Mucosa of rectum (tissue), 2 donors: Measurements from ENCODE around the gene OTX1.
"Not testable (repeated sequence)": the region's sequence is repeated elsewhere in the genome, so short reads cannot be mapped to it uniquely, and the experiment has no call there.

Experiments
- H3K27ac ChIP-seq, 2 donors: one replicate each; pipeline ENCODE4 v1.7.0; 2013; ENCODE audit warnings: inconsistent platforms in 2 of 2, low read depth in 2 of 2, low read length in 2 of 2
- H3K27me3 ChIP-seq, 2 donors: one replicate each; pipeline ENCODE4 v1.7.0; 2013; ENCODE audit warnings: low read length in 2 of 2; ENCODE audit not compliant: control insufficient read depth in 2 of 2, insufficient read depth in 2 of 2
- H3K36me3 ChIP-seq, 2 donors: one replicate each; pipeline ENCODE4 v1.7.0; 2013; ENCODE audit warnings: low read length in 2 of 2; ENCODE audit not compliant: control insufficient read depth in 2 of 2, insufficient read depth in 2 of 2
- H3K4me1 ChIP-seq, 2 donors: one replicate each; pipeline ENCODE4 v1.7.0; 2013; ENCODE audit warnings: low read length in 2 of 2, mild to moderate bottlenecking in 1 of 2; ENCODE audit not compliant: control insufficient read depth in 2 of 2, insufficient read depth in 2 of 2
- H3K4me3 ChIP-seq, 2 donors: one replicate each; pipeline ENCODE4 v1.7.0; 2013; ENCODE audit warnings: low read length in 2 of 2
- H3K9ac ChIP-seq, 2 donors: one replicate each; pipeline ENCODE4 v1.7.0; 2013; ENCODE audit warnings: low read length in 2 of 2, low read depth in 1 of 2, mild to moderate bottlenecking in 1 of 2
- H3K9me3 ChIP-seq, 2 donors: one replicate each; pipeline ENCODE4 v1.7.0; 2013; ENCODE audit warnings: low read length in 2 of 2; ENCODE audit not compliant: control insufficient read depth in 2 of 2
- donor health status: healthy.
- donor health status: Normal muscosa, but diverticular disease.

The OTX1 gene

DNA sequence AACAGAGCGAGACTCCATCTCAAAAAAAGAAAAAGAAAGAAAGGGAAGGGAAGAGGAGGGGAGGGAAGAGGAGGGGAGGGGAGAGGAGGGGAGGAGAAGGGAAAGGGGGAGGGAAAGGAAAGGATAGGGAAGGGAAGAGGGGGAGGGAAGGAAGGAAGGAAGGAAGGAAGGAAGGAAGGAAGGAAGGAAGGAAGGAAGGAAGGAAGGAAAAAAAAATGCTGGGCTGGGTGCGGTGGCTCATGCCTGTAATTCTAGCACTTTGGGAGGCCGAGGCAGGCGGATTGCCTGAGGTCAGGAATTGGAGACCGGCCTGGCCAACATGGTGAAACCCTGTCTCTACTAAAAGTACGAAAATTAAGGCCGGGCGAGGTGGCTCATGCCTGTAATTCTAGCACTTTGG, 30.9 kb upstream of the OTX1 start:
- H3K9ac ChIP-seq, H3K9me3 ChIP-seq, H3K4me1 ChIP-seq, H3K27me3 ChIP-seq, H3K36me3 ChIP-seq, H3K27ac ChIP-seq, H3K4me3 ChIP-seq: not testable (repeated sequence)

DNA sequence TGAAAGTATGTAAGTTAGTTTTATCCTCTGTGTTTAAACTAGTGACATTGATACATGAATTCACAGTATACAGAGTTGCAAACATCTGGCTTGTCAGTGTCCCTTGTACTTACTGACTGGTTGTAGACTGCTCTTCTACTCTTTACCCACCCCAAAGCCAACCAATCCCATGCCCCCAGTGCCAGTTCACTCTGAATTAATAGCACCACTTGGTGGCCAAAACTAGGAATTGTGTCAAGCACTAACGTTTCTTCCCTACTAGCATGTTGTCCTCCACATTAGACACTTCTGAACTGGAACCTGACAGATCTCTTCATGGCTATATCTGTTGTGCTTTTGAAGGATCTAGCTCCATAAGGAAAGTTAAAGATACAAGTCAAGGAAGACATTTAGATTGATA, 27.2 kb upstream of the OTX1 start:
- no peak overlapping the region for H3K9ac ChIP-seq
- no peaks in the 10 kb centered on the region for H3K4me1 ChIP-seq
- H3K27me3 ChIP-seq: no peaks in the 10 kb centered on the region
- H3K9me3 ChIP-seq: no peaks in the 10 kb centered on the region
- no peak overlapping the region for H3K4me3 ChIP-seq
- H3K27ac ChIP-seq: no peak overlapping the region
- H3K36me3 ChIP-seq: peaks cover 0 to 3% of the 10 kb centered on the region in 2 donors

DNA sequence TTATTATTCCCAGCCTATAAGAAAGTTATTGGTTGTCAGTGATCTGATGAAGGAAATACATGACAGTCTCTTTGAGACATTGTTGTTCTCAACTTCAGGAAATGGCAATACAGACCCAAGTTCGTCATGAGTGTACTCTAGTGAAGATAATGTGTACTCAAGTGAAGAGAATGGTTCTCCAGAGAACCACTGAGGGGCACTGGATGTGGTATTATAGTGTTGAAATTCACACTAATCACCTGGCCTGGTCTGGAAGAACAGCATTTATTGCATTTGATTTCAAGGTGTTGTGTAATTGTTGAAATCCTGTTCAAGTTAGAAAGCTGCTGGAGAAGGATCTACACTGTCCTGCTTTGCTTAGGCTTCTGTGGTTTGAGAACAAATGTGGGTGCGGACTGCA, 23.4 kb upstream of the OTX1 start:
- no peaks in the 10 kb centered on the region for H3K36me3 ChIP-seq
- H3K4me3 ChIP-seq: no peak overlapping the region
- no peak overlapping the region for H3K9ac ChIP-seq

DNA sequence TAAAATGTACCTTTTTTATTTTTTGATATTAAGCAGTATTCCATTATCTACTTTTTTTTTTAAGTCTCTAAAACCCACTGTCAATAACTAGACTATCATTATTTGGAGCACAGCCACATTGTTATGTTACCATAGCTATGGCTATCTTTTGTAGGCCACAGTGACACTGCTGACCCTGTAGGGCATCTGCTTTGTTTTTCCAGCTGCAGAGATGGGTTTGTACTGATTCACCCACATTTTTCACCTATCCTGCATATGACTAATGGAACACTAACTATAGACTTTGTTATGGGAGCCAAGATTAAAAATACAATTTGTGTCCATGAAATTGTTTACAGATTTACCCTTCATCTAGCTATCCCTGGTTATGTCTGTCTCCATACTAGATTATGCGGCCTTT, 21.6 kb upstream of the OTX1 start:
- no peak overlapping the region for H3K27ac ChIP-seq
- H3K4me1 ChIP-seq: no peaks in the 10 kb centered on the region
- H3K9me3 ChIP-seq: no peaks in the 10 kb centered on the region
- no peak overlapping the region for H3K4me3 ChIP-seq
- H3K27me3 ChIP-seq: no peaks in the 10 kb centered on the region
- no peaks in the 10 kb centered on the region for H3K36me3 ChIP-seq
- no peak overlapping the region for H3K9ac ChIP-seq

More for the DNA sequence above, 23.4 kb upstream of the OTX1 start:
- Histone ChIP-seq H3K27ac (no peak overlapping the region), H3K9me3 (no peaks in the 10 kb centered on the region), H3K4me1 (no peaks in the 10 kb centered on the region), H3K27me3 (no peaks in the 10 kb centered on the region)

DNA sequence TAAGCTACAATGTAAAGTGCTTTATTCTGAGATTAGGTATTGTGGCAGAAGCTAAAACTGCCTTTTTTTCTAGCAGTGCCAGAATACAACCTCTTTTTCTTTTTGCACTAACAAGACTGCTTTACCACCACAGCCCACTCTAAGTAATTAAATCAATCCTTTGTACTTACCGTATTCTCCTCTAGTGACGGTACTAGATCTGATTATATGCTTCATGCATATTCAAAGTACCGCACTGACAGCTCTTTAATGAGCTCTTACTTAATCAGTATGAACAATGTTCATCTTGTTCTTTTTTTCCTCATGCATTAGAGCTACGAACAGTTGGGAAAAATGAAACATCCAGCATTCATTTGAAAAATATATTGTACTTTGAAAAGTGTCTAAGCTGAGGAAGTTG, 16.1 kb upstream of the OTX1 start:
- Histone ChIP-seq H3K36me3 (no peaks in the 10 kb centered on the region), H3K4me1 (no peaks in the 10 kb centered on the region), H3K9ac (no peak overlapping the region), H3K4me3 (no peak overlapping the region), H3K27ac (no peak overlapping the region), H3K27me3 (no peaks in the 10 kb centered on the region), H3K9me3 (no peaks in the 10 kb centered on the region)

DNA sequence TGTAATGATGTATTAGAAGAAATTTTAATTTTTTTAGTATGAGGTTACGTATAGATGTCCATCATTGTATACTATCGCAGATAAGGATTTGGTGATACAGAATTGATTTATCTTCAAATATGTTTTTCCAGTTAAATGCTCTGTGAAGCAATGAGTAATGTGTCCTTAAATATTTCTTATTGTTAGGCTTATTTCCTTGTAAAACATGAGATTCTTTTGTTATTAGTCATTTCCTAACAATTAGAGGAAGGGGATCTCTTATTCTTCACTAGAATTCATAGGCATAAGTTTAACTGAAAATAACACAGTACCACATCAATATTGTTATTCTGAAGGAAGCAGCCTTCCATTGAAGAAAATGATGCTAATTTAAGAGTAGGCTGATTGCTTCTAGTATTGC, 15.5 kb upstream of the OTX1 start:
- Histone ChIP-seq H3K9me3 (no peaks in the 10 kb centered on the region), H3K9ac (no peak overlapping the region), H3K27me3 (no peaks in the 10 kb centered on the region), H3K36me3 (no peaks in the 10 kb centered on the region), H3K4me3 (no peak overlapping the region), H3K4me1 (no peaks in the 10 kb centered on the region), H3K27ac (no peak overlapping the region)

DNA sequence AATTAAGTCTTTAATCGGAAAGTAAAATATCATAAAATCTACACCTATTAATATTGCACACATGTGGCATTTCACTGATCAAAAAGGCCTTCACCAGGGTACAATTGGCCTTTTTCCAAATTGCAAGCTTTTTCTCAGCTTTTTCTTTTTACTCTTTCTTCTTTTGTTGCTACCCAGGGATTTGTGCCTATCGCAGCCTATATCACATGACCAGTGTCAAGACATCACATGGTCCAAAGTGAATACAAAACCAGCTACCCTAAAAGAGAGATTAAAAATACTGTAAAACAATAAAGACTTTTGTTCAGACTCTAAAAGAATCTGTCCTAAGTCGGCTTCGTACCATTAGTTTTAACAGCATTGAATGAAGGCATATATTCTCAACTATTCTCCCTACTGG, 15.0 kb upstream of the OTX1 start:
- Histone ChIP-seq H3K4me3 (no peak overlapping the region), H3K4me1 (no peaks in the 10 kb centered on the region), H3K36me3 (no peaks in the 10 kb centered on the region), H3K27ac (no peak overlapping the region), H3K27me3 (no peaks in the 10 kb centered on the region), H3K9ac (no peak overlapping the region), H3K9me3 (no peaks in the 10 kb centered on the region)

DNA sequence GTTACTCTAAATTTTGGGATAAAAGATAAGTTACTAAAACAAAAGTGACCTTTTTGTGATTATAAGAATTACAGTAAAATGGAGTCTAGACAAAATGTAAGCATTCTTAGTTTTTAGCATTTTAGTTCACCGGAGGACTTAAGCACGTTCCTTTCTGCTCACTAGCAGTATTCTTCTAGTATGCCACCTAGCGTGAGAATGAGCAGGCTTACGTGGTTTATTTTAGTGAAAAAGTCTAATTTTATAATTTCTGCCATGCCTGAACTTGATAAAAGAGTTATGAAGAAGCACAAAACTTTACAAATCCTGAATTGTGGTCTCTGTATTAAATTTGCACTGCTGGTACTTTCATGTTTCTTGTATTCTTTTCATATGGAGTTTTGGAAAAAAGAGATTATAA, 12.6 kb upstream of the OTX1 start:
- Histone ChIP-seq H3K27ac (no peak overlapping the region), H3K9me3 (no peaks in the 10 kb centered on the region), H3K27me3 (no peaks in the 10 kb centered on the region), H3K4me3 (no peak overlapping the region), H3K9ac (no peak overlapping the region), H3K4me1 (no peaks in the 10 kb centered on the region), H3K36me3 (no peaks in the 10 kb centered on the region)

DNA sequence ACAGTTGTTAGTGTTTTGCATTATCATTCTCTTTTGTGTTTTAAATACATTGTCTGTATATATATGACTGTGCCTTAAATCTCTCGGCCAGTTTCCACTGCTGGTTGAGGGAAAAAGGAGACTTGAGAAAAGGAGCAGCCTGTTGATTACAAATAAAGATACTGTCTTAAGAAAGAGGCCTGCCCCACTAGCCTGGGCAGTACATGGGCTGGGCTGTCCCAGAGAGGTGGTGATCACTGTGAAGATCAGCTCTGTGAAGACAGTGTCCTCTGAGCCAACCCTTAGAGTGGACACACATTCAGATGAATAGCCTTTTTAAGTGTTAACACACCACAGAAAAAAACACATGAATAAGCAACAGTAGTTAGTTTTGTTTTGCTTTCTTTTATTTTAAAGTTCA, 10.0 kb upstream of the OTX1 start:
- Histone ChIP-seq H3K27me3 (no peaks in the 10 kb centered on the region), H3K36me3 (no peaks in the 10 kb centered on the region), H3K4me3 (no peak overlapping the region), H3K4me1 (no peaks in the 10 kb centered on the region), H3K9me3 (no peaks in the 10 kb centered on the region), H3K9ac (no peak overlapping the region), H3K27ac (no peak overlapping the region)

DNA sequence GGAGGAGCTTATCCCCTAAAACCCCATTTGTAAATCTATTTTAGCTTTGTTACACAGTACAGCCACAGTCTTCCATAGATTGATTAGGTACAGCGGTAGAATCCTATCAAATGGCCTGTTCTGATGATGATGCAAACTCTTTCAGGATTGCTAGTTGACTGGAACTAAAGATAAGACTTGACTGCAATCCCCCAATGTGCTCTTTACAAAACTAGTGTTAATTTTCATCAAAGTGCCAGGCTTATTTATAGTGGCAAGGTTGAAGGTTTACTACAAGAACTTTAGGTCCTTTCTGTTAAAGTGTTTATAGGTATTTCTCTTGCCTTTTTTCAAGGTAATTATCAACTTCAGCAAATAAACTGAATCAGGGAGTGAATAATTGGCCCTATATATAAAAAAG, 9.0 kb upstream of the OTX1 start:
- Histone ChIP-seq H3K27me3 (peaks cover 3 to 6% of the 10 kb centered on the region in 2 donors), H3K4me1 (no peaks in the 10 kb centered on the region), H3K27ac (no peak overlapping the region), H3K9ac (no peak overlapping the region), H3K36me3 (no peaks in the 10 kb centered on the region), H3K4me3 (no peak overlapping the region), H3K9me3 (no peaks in the 10 kb centered on the region)
